GM23338 (cell line): ENCODE results near the gene TULP4. TPM values are rescaled to one million over a fixed set of nuclear protein-coding genes. Genes with fewer than 3 reads are reported as not detected.

Experiments used
- ATAC-seq: fragments of 200-7000 bp; cut with Tn5 transposase; 3 replicates; pipeline ENCODE4 v1.9.1; 2020
- DNase-seq: peaks from one replicate; pipeline ENCODE4 v3.0.0-alpha.2; 2015; ENCODE audit warnings: low spot score
- H2AFZ ChIP-seq: fragments of 200-600 bp; sonication (generic); 2 replicates; pipeline ENCODE4 v1.8.0; 2016; ENCODE audit warnings: antibody characterized with exemption, mild to moderate bottlenecking, moderate library complexity
- H3F3A ChIP-seq: fragments of 200-600 bp; sonication (generic); replicated peaks from 2 replicates; pipeline ENCODE4 v1.8.0; 2017; ENCODE audit warnings: antibody characterized with exemption, mixed run types, low read depth
- H3K27ac ChIP-seq: fragments of 200-600 bp; sonication (generic); 2 replicates; pipeline ENCODE4 v1.6.1; 2016; ENCODE audit warnings: low read depth
- H3K27me3 ChIP-seq: fragments of 200-600 bp; sonication (generic); 2 replicates; pipeline ENCODE4 v1.8.0; 2016; ENCODE audit warnings: mild to moderate bottlenecking, mixed run types, moderate library complexity; ENCODE audit not compliant: insufficient read depth
- H3K36me3 ChIP-seq: fragments of 200-600 bp; sonication (generic); 2 replicates; pipeline ENCODE4 v1.8.0; 2016; ENCODE audit warnings: mild to moderate bottlenecking; ENCODE audit not compliant: insufficient read depth
- H3K4me1 ChIP-seq: fragments of 200-600 bp; sonication (generic); 2 replicates; pipeline ENCODE4 v1.8.0; 2016; ENCODE audit warnings: mild to moderate bottlenecking, moderate library complexity; ENCODE audit not compliant: insufficient read depth
- H3K4me2 ChIP-seq: fragments of 200-600 bp; sonication (generic); 2 replicates; pipeline ENCODE4 v1.7.1; 2017; ENCODE audit warnings: mixed run types
- H3K4me3 ChIP-seq: fragments of 200-600 bp; sonication (generic); 2 replicates; pipeline ENCODE4 v1.6.1; 2016; ENCODE audit warnings: mixed run types
- H3K79me2 ChIP-seq: fragments of 200-600 bp; sonication (generic); replicated peaks from 2 replicates; pipeline ENCODE4 v1.8.0; 2017; ENCODE audit warnings: mild to moderate bottlenecking; ENCODE audit not compliant: insufficient read depth
- H3K9me2 ChIP-seq: fragments of 200-600 bp; sonication (generic); 2 replicates; pipeline ENCODE4 v1.8.0; 2017; ENCODE audit not compliant: insufficient read depth
- H4K20me1 ChIP-seq: fragments of 200-600 bp; sonication (generic); replicated peaks from 2 replicates; pipeline ENCODE4 v1.8.0; 2017; ENCODE audit warnings: mild to moderate bottlenecking; ENCODE audit not compliant: insufficient read depth
- H3K27ac Mint-ChIP-seq: 2 replicates; pipeline ENCODE4 v1.8.0; 2020; ENCODE audit warnings: inconsistent platforms, mild to moderate bottlenecking, moderate library complexity, mixed read lengths
- H3K27me3 Mint-ChIP-seq: 3 replicates; pipeline ENCODE4 v1.8.0; 2022; ENCODE audit warnings: low read depth, mild to moderate bottlenecking, moderate library complexity, mixed read lengths, inconsistent platforms; ENCODE audit not compliant: insufficient read depth, poor library complexity
- H3K36me3 Mint-ChIP-seq: 3 replicates; pipeline ENCODE4 v1.8.0; 2021; ENCODE audit warnings: low read depth, mild to moderate bottlenecking, inconsistent platforms, moderate library complexity, mixed read lengths
- H3K4me1 Mint-ChIP-seq: 3 replicates; pipeline ENCODE4 v1.8.0; 2020; ENCODE audit warnings: mild to moderate bottlenecking, inconsistent platforms, mixed read lengths
- H3K4me3 Mint-ChIP-seq: 3 replicates; pipeline ENCODE4 v1.8.0; 2021; ENCODE audit warnings: moderate library complexity, mild to moderate bottlenecking, inconsistent platforms, mixed read lengths
- H3K9me3 Mint-ChIP-seq: 3 replicates; pipeline ENCODE4 v1.8.0; 2020; ENCODE audit warnings: moderate library complexity, mild to moderate bottlenecking, inconsistent platforms, mixed read lengths
- EZH2 ChIP-seq: fragments of 200-600 bp; sonication (generic); IDR thresholded peaks from one replicate; pipeline ENCODE4 v1.8.0; 2017; ENCODE audit warnings: antibody characterized with exemption, mild to moderate bottlenecking, low read depth; ENCODE audit not compliant: unreplicated experiment
- JUNB ChIP-seq: IDR thresholded peaks from one replicate; pipeline ENCODE4 v1.6.1; 2016; ENCODE audit warnings: antibody characterized with exemption; ENCODE audit not compliant: unreplicated experiment
- NANOG ChIP-seq: IDR thresholded peaks from 2 replicates; pipeline ENCODE4 v1.6.1; 2016; ENCODE audit warnings: antibody characterized with exemption, borderline replicate concordance
- POLR2AphosphoS5 ChIP-seq: IDR thresholded peaks from 2 replicates; pipeline ENCODE4 v1.6.1; 2016; ENCODE audit warnings: antibody characterized with exemption, low read depth
- REST ChIP-seq: IDR thresholded peaks from one replicate; pipeline ENCODE4 v1.6.1; 2018; ENCODE audit warnings: antibody characterized with exemption; ENCODE audit not compliant: unreplicated experiment
- STAT1 ChIP-seq: IDR thresholded peaks from one replicate; pipeline ENCODE4 v1.6.1; 2016; ENCODE audit warnings: antibody characterized with exemption; ENCODE audit not compliant: unreplicated experiment
- ZNF114 ChIP-seq: fragments of 250-450 bp; sonication (Bioruptor Pico); IDR thresholded peaks from 2 replicates; pipeline ENCODE4 v1.5.0; 2020; ENCODE audit warnings: mild to moderate bottlenecking, moderate library complexity
- ZNF331 ChIP-seq: fragments of 250-450 bp; sonication (Bioruptor Pico); IDR thresholded peaks from 2 replicates; pipeline ENCODE4 v1.5.0; 2020; ENCODE audit warnings: low read depth, mild to moderate bottlenecking, moderate library complexity
- ZNF462 ChIP-seq: fragments of 250-450 bp; sonication (Bioruptor Pico); IDR thresholded peaks from 2 replicates; pipeline ENCODE4 v1.5.0; 2020; ENCODE audit warnings: mild to moderate bottlenecking, moderate library complexity
- polyA plus RNA-seq: library from polyadenylated mRNA; unstranded; fragments of >200 nt; fragmentation: Nextera tagmentation; extraction: Ambion mirVana; gene quantifications from 2 replicates; pipeline ENCODE4 v1.2.1, GENCODE V29; 2016
- total RNA-seq: library from RNA; depleted of rRNA; stranded (reverse); fragments of >200 nt; shearing (Covaris generic); gene quantifications from 2 replicates; pipeline ENCODE4 v1.2.3, GENCODE V29; 2014
- TF ChIP-seq, protein P1 (sequence below), 2 experiments: fragments of 200-600 bp in 1 of 2; sonication (generic) in 1 of 2; conservative IDR thresholded peaks; 2 replicates each; pipeline versions ENCODE4 v1.5.1 to v1.6.1; 2016 to 2017; ENCODE audit warnings: antibody characterized with exemption in 2 of 2, low read depth in 2 of 2, mild to moderate bottlenecking in 2 of 2, moderate library complexity in 1 of 2

The TULP4 gene
- total and polyA plus RNA-seq, 2 experiments from 2014 or later = 31.2 to 50.2 TPM

- Mint-ChIP-seq H3K27me3 (no peaks in the 10 kb centered on the region), H3K4me1 (no peaks in the 10 kb centered on the region), H3K4me3 (no peak overlapping the region), H3K36me3 (no peaks in the 10 kb centered on the region), H3K27ac (no peak overlapping the region), H3K9me3 (no peaks in the 10 kb centered on the region)
- Histone ChIP-seq H3K79me2 (no peaks in the 10 kb centered on the region), H3K4me1 (no peaks in the 10 kb centered on the region), H3K9me2 (no peaks in the 10 kb centered on the region), H3K36me3 (no peaks in the 10 kb centered on the region), H3F3A (no peaks in the 10 kb centered on the region), H3K4me2 (no peak overlapping the region), H3K4me3 (no peak overlapping the region), H2AFZ (no peak overlapping the region), H3K27me3 (no peaks in the 10 kb centered on the region), H3K27ac (no peak overlapping the region), H4K20me1 (no peaks in the 10 kb centered on the region; the same call in 1 of the 2 replicates)
- ATAC-seq = no peak
- no peak for DNase-seq
- TF ChIP-seq ZNF462 (CRISPR knock-in tag) (no peak), STAT1 (no peak), REST (no peak), ZNF331 (CRISPR knock-in tag) (no peak), EZH2 (no peak), POLR2AphosphoS5 (no peak), JUNB (no peak), NANOG (no peak), ZNF114 (CRISPR knock-in tag) (no peak)
- TF ChIP-seq, protein P1, sequence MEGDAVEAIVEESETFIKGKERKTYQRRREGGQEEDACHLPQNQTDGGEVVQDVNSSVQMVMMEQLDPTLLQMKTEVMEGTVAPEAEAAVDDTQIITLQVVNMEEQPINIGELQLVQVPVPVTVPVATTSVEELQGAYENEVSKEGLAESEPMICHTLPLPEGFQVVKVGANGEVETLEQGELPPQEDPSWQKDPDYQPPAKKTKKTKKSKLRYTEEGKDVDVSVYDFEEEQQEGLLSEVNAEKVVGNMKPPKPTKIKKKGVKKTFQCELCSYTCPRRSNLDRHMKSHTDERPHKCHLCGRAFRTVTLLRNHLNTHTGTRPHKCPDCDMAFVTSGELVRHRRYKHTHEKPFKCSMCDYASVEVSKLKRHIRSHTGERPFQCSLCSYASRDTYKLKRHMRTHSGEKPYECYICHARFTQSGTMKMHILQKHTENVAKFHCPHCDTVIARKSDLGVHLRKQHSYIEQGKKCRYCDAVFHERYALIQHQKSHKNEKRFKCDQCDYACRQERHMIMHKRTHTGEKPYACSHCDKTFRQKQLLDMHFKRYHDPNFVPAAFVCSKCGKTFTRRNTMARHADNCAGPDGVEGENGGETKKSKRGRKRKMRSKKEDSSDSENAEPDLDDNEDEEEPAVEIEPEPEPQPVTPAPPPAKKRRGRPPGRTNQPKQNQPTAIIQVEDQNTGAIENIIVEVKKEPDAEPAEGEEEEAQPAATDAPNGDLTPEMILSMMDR (conservative IDR thresholded peaks at IDR 0.05; ENCODE audit: low read depth in 2 of 2) = no peak
Observed at GRCh38 chr6:158439255-158439654, 127.0 kb downstream of the TULP4 start.
